ENCODE data around the gene SIMC1.

SIMC1 gene

GRCh38 chr5:176317534-176318374 lies 79.5 kb downstream of the SIMC1 start:
- no peak for DNase-seq

DNA sequence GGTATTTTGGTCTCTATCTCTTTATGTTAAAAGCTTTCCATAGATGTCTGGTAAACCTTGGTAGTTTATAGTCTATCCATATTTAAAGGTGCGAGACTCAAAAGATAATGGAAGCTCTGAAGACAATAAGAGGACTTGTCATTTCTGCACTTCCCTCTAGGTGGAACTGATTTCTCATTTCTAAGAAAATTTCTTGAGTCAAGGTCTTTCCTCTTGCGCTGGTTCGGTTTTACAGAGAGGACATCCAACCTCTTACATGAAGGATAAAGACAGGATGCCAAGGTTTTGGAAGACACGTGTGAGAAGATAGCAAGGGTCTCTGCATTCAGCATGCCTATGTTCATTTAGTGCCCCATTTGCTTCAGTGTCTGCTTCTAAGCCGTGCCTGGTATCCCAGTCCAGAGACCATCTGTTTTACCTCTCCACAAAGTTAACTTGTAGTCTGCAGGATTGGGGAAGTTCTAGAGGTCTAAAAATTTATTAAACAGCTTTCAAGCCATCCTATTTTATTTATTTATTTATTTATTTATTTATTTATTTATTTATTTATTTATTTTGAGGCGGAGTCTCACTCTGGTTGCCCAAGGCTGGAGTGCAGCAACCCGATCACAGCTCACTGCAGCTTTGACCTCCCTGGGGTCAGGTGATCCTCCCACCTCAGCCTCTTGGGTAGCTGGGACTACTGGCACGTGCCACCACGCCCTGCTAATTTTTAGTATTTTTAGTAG lies 81.8 kb downstream of the SIMC1 start:
- DNase-seq = peak in 1 of 2 experiments; percentile 2

- DNase-seq = no peak
These were observed 82.4 kb downstream of the SIMC1 start for GRCh38 chr5:176320577-176320976.

DNA sequence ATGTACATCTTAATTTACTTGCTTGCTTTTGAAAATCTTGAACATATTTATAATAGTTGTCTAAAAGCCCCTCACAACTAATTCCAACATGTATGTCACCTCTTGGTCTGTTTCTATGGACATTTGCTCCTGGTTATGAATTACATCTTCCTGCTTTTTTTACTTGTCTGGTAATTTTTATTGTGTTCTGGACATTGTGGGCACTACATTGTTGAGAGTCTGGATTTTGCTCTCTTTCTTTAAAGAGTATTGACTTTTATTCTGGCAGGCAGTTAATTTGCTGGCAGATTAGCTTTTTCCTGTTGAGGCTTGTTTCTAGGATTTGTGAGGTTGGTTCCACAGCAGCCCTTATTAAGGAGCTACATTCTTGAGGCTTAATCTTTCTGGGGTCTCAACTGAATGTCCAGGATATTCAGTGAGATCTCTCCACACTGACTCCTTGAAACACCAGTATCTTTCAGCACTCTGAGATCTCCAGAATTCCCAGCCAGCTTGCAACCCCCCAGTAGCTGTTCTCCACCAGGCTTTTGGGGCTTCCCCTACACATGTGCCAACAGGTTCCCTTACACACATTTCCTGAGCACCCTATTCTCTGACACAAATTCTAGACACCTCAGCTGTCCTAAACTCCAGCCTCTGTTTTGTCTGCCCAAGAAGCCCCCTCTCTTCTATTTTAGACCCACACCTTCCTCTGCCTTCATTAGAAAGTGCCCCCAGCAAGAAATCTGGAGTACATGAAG lies 96.0 kb downstream of the SIMC1 start:
- DNase-seq = no peak

DNA sequence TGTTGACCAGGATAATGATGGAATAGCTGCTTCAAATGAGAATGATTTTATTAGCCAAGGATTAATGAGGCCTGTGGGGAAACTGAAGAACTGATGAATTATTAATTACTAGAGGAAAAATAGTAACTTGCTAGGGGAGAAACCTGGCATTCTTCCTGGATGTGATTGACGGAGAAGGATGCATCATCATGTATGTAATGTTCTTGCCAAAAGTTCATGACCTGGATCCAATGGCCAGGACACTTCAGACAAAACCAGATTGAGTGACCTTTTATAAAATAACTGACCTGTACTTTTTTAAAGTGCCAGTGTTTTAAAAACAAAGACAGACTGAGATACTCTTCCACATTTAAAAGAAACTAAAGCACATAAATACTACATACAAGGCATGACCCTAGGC lies 99.7 kb downstream of the SIMC1 start:
- no peak for DNase-seq

DNA sequence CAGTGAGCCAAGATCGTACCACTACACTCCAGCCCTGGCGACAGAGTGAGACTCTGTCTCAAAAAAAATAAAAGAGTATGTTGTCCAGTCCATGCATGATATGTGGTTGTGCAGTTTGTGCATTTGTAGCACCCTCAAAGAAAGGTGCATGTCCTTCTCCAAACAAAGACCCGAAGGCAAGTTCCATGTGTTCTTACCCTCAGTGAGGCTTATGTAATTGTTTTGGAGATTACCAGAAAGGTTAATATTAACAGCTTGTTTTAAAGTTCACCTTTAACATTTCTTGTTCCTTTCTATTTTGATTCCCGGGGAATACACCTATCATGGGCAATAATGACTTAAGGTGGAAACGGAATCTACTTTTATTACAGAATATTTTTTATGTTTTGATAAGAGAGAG lies 101.1 kb downstream of the SIMC1 start:
- no peak for DNase-seq

- DNase-seq = no peak
These were observed 103.3 kb downstream of the SIMC1 start for GRCh38 chr5:176341325-176342157.

- DNase-seq = no peak
These were observed 103.9 kb downstream of the SIMC1 start for GRCh38 chr5:176342158-176342483.

DNA sequence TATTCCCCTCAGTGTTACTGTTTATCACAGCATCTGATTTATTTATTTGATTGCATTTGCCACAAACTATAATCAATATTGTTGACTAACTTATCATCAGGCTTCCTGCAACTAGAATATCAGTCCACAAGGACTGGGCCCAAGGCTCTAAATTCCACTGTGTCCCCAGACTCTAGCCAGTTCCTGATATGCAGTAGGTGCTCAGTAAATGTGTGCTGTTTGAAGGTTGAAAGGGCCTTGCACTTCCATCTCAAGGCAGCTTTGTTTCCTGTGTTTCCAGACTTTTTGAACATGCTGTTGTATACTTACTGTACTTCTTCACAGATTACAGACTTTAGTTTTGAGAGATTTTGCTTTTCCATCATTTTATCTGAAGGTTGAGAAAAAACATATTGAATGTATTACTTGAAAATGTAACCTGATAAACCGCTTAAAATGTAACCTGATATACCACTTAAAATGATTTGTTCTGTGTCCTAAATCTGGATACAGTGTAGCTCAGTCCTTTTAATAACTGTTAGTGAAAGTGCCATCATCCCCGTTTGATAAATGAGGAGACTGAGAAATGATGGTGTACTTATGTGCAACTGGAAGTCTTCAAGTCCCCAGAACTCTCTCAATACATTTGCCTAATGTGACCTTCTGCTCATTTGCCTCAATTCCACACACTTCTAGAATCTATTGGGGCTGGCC lies 104.7 kb downstream of the SIMC1 start:
- no peak for DNase-seq

- no peak for DNase-seq
These were observed 112.2 kb downstream of the SIMC1 start for GRCh38 chr5:176350416-176350815.

DNA sequence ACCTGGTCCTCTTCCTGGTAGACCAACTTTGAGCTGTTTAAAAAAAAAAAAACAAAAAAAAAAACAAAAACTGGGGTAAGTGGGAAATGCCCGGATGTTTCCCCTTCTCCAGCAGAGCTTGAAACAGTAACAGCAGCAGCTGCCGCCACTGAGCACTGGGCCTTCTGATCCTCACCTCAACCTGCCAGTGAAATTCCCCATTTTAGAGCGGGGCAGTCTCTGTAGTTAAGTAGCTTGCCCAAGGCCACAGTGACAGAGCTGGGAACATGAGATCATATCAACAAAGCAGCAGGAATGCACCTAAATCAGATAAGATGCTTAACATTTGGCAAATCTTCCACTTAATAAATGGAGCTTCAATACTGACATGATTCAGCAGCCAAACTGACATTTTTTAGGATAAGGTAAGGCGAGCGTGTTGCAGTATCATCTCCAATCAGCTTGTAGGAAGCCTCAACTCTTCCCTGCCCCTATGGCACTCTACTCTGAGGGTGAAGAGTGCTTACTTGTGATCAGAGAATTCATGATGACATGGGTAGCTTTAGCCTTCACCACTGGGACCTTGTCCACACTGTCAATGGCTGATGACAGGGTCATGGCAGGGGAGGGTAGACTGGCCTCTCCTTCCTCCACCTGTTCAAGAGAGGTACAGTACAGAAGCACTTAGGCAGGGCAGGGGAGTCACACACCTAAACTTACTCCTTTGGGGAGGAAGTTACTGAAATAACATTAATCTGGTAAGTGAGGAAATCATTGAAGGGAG lies 114.1 kb downstream of the SIMC1 start:
- no peak for DNase-seq

DNA sequence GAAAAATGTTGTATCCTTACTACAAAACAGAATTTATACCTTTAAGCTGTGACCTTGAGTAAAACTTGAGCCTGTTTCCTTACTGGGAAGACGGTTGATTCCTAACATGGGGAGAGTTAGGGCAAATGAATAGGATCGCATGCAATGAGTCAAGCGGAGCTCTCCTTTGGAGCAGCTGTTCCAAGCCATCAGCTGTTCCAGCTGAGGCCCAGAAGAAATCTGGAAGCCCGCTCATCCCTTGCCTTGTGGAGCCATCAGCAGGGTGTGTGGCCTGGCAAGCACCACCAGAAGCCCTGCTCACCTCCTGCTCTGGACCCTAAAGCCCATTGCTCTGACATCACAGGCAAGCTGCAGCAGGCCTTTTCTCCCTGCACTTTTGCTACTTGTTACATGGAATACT lies 115.3 kb downstream of the SIMC1 start:
- no peak for DNase-seq

- no peak for DNase-seq
These were observed 117.4 kb downstream of the SIMC1 start for GRCh38 chr5:176355400-176356178.

- DNase-seq = no peak
These were observed 117.9 kb downstream of the SIMC1 start for GRCh38 chr5:176356179-176356566.

- DNase-seq = no peak
These were observed 121.4 kb downstream of the SIMC1 start for GRCh38 chr5:176359658-176360057.

DNA sequence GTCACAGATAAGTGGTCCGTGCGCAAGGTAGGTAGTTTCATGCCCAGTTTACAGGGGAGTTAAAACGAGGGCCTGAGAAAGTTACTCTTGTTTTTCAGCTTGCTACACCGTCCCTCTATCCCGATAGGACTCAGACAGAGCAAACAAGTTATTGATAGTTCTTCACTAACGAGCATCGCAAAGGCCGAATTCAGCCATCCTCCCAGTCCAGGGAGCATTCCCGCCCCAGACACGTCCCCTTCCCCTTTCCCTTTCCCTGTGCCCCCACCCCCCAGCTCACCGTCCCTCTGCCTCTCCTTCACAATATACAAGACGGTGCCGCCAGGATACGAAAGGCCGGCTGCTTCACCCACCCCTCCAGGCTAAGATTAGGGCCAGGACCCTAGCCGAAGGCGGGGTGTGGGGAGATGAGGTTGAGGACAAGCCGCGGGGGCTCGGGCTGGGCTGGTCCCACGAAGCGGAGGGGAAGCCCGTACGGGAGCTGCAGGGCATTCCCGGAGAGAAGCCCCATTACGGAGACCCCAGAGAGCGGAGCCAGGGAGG lies 122.7 kb downstream of the SIMC1 start:
- DNase-seq = no peak

DNA sequence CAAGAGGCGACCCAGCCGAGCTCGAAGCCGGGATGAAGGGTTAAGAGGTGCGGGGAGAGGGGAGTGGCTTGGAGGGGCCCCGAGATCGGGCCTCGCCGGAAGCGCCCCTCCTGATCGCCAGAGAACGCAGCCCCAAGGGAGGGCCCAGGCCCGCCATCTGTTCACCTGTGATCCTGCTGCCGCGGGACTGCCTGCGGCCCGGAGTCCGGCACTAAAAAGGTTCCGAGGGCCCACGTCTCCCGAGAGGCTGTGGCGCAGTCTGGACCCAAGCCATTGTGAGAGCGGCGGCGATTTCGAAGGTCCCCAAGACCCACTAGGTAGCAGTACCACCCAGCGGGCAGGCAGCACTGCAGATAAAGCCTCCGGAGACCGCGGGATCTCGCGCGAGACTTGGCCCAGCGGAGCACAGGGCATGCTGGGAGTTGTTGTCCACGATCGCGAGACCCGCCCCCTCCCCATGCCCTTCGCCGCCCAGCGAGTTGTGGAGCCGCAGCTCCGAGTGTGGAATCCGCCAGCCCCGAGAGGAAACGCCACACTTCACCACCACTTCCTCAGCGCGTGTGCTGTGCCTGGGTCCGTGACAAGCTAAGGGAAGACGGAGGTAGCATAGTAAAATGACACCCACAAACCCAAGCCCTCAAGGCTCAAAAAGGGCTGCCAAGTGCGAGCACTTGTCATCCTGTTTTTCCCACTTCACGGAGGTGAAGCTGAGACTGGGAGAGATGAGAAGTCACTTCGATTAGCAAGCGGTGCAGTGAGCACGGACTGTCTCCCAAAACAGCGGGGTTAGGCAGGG lies 123.4 kb downstream of the SIMC1 start, which contains the start of gene KIAA1191:
KIAA1191 (minus strand) TSS at position 328 of the 796 bp plus-strand sequence. CDS start 2,256 bp downstream, outside the sequence.
- DNase-seq = peak; percentile 85 to 91

DNA sequence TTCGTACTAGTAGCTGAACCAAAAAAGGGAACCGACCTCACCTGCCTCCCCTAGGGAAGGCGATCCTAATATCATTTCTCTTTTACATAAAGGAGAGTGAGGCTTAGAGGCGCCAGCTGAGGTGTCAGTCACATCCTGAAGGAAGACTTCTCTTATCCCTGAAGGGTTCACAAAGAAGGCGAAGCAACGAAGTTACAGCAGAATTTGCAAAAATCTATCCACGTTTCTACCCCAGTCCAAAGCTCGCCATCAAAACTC lies 123.9 kb downstream of the SIMC1 start:
- DNase-seq = no peak

GRCh38 chr5:176364765-176365350 lies 126.6 kb downstream of the SIMC1 start:
- no peak for DNase-seq

Data from SHP77 (cell line).